SK-N-SH (cell line): ENCODE results near the gene FLAD1. TPM values are rescaled to one million over a fixed set of nuclear protein-coding genes. Genes with fewer than 3 reads are reported as not detected.

Source experiments
- CTCF ChIA-PET: fragments of 300-600, 350-600 bp; formaldehyde crosslinking; extraction: SDS; loops from one replicate; lab custom pipeline; 2021; lab: Yijun Ruan, JAX
- POLR2A ChIA-PET: fragments of 350-600 bp; sonication (Branson Sonifier 250); formaldehyde crosslinking; extraction: SDS; loops from one replicate; lab custom pipeline; 2020; ENCODE audit warnings: antibody characterized with exemption, inconsistent platforms; lab: Yijun Ruan, JAX
- DNase-seq: peaks from one replicate; pipeline ENCODE4 v3.0.0; 2012
- H2AFZ ChIP-seq: fragments of 200-600 bp; sonication (generic); 2 replicates; pipeline ENCODE4 v1.8.1; 2016; ENCODE audit warnings: antibody characterized with exemption, mild to moderate bottlenecking, low read depth
- H3F3A ChIP-seq: fragments of 200-600 bp; sonication (generic); replicated peaks from 2 replicates; pipeline ENCODE3; 2016; ENCODE audit warnings: antibody characterized with exemption, mild to moderate bottlenecking; ENCODE audit not compliant: insufficient read depth
- H3K27ac ChIP-seq, 2 experiments: fragments of 200-500 bp in 1 of 2; fragments of 200-600 bp in 1 of 2; sonication (Bioruptor generic) in 1 of 2; sonication (generic), shearing (Covaris generic) in 1 of 2; 2 replicates each; pipeline versions ENCODE4 v1.5.1 to v1.6.1; 2014 to 2016; ENCODE audit warnings: low read depth in 2 of 2, inconsistent platforms in 1 of 2, low read length in 1 of 2, mild to moderate bottlenecking in 1 of 2, mixed read lengths in 1 of 2
- H3K27me3 ChIP-seq: fragments of 200-600 bp; sonication (generic), shearing (Covaris generic); 2 replicates; pipeline ENCODE4 v1.6.1; 2016; ENCODE audit warnings: mixed run types; ENCODE audit not compliant: insufficient read depth
- H3K36me3 ChIP-seq, 2 experiments: fragments of 200-500 bp in 1 of 2; fragments of 200-600 bp in 1 of 2; sonication (Bioruptor generic) in 1 of 2; sonication (generic) in 1 of 2; replicated peaks in 1 of 2; 2 replicates each; pipeline versions ENCODE3 to v1.5.1; 2014 to 2016; ENCODE audit warnings: low read length in 1 of 2, mild to moderate bottlenecking in 1 of 2; ENCODE audit not compliant: insufficient read depth in 2 of 2, control insufficient read depth in 1 of 2
- H3K4me1 ChIP-seq, 2 experiments: fragments of 200-500 bp in 1 of 2; fragments of 200-600 bp in 1 of 2; sonication (Bioruptor generic) in 1 of 2; sonication (generic), shearing (Covaris generic) in 1 of 2; 2 replicates each; pipeline versions ENCODE4 v1.5.1 to v1.6.1; 2014 to 2016; ENCODE audit warnings: low read depth in 1 of 2, low read length in 1 of 2, mixed run types in 1 of 2; ENCODE audit not compliant: insufficient read depth in 2 of 2, control insufficient read depth in 1 of 2
- H3K4me2 ChIP-seq: fragments of 200-600 bp; sonication (generic), shearing (Covaris generic); 2 replicates; pipeline ENCODE4 v1.6.1; 2017; ENCODE audit warnings: mixed run types
- H3K4me3 ChIP-seq, 2 experiments: fragments of 200-500 bp in 1 of 2; fragments of 200-600 bp in 1 of 2; sonication (Bioruptor generic) in 1 of 2; sonication (generic), shearing (Covaris generic) in 1 of 2; 2 replicates each; pipeline versions ENCODE4 v1.5.1 to v1.8.1; 2014 to 2016; ENCODE audit warnings: low read depth in 2 of 2, inconsistent platforms in 1 of 2, low read length in 1 of 2, mild to moderate bottlenecking in 1 of 2, mixed read lengths in 1 of 2, moderate library complexity in 1 of 2
- H3K79me2 ChIP-seq: fragments of 200-600 bp; sonication (generic); 2 replicates; pipeline ENCODE4 v1.8.1; 2017; ENCODE audit warnings: mild to moderate bottlenecking; ENCODE audit not compliant: insufficient read depth
- H3K9ac ChIP-seq: fragments of 200-600 bp; sonication (generic); 2 replicates; pipeline ENCODE4 v1.6.1; 2017; ENCODE audit warnings: mixed run types
- H3K9me2 ChIP-seq: fragments of 200-600 bp; sonication (generic); 2 replicates; pipeline ENCODE4 v1.6.1; 2017; ENCODE audit warnings: mixed run types
- H3K9me3 ChIP-seq: fragments of 200-600 bp; sonication (generic); 2 replicates; pipeline ENCODE4 v1.6.1; 2017; ENCODE audit warnings: mixed run types, mild to moderate bottlenecking, moderate library complexity
- H4K20me1 ChIP-seq: fragments of 200-600 bp; sonication (generic); 2 replicates; pipeline ENCODE4 v1.6.1; 2017; ENCODE audit warnings: mild to moderate bottlenecking, mixed run types; ENCODE audit not compliant: insufficient read depth
- CHD2 ChIP-seq: fragments of 150-350 bp; IDR thresholded peaks from 2 replicates; pipeline ENCODE4 v1.6.1; 2018; ENCODE audit warnings: low read length; ENCODE audit not compliant: partially characterized antibody
- CTCF ChIP-seq: fragments of 200-600 bp; sonication (generic); IDR thresholded peaks from 2 replicates; pipeline ENCODE4 v1.6.1; 2017; ENCODE audit warnings: antibody characterized with exemption, mild to moderate bottlenecking, moderate library complexity
- FOXM1 ChIP-seq: IDR thresholded peaks from 2 replicates; pipeline ENCODE4 v1.4.0; 2012; ENCODE audit warnings: low read depth, mild to moderate bottlenecking
- GABPA ChIP-seq: IDR thresholded peaks from 2 replicates; pipeline ENCODE4 v1.4.0; 2012; ENCODE audit warnings: low read depth, mild to moderate bottlenecking
- JUND ChIP-seq: IDR thresholded peaks from 2 replicates; pipeline ENCODE4 v1.4.0; 2012
- MAX ChIP-seq: IDR thresholded peaks from 2 replicates; pipeline ENCODE4 v1.4.0; 2012; ENCODE audit warnings: low read depth
- MEF2A ChIP-seq: IDR thresholded peaks from 2 replicates; pipeline ENCODE4 v1.4.0; 2012; ENCODE audit warnings: low read depth, borderline replicate concordance
- NFIC ChIP-seq: IDR thresholded peaks from 2 replicates; pipeline ENCODE4 v1.4.0; 2012; ENCODE audit warnings: borderline replicate concordance
- NRF1 ChIP-seq: IDR thresholded peaks from 2 replicates; pipeline ENCODE4 v1.6.1; 2012; ENCODE audit warnings: low read depth, mild to moderate bottlenecking, low read length
- RAD21 ChIP-seq: IDR thresholded peaks from 2 replicates; pipeline ENCODE4 v1.6.1; 2012; ENCODE audit warnings: mild to moderate bottlenecking, low read length
- REST ChIP-seq: IDR thresholded peaks from 2 replicates; pipeline ENCODE4 v1.6.1; 2012; ENCODE audit warnings: mild to moderate bottlenecking, low read depth, low read length, moderate library complexity
- SMC3 ChIP-seq: IDR thresholded peaks from 2 replicates; pipeline ENCODE4 v1.6.1; 2012; ENCODE audit warnings: low read depth, low read length, improper control_type of control experiment
- TCF12 ChIP-seq: IDR thresholded peaks from 2 replicates; pipeline ENCODE4 v1.4.0; 2012
- YY1 ChIP-seq: IDR thresholded peaks from 2 replicates; pipeline ENCODE4 v1.4.0; 2012; ENCODE audit warnings: low read depth, mild to moderate bottlenecking
- WGBS: methylation state at CpG from one replicate; pipeline ENCODE4 v1.1.6; 2017; ENCODE audit warnings: low lambda C conversion rate; 5-methylcytosine and 5-hydroxymethylcytosine counted together
- polyA plus RNA-seq, 3 experiments: library from polyadenylated mRNA; depleted of rRNA; stranded (reverse); fragments of >200 nt; gene quantifications; 2 replicates each; pipeline ENCODE4 v1.2.3, GENCODE V29; 2012
- TF ChIP-seq, protein P1 (sequence below): IDR thresholded peaks from 2 replicates; pipeline ENCODE4; 2012

FLAD1 gene
- polyA plus RNA-seq, 1 of the 3 experiments (the other 2 are of a cell fraction), result 50.8 TPM

DNA sequence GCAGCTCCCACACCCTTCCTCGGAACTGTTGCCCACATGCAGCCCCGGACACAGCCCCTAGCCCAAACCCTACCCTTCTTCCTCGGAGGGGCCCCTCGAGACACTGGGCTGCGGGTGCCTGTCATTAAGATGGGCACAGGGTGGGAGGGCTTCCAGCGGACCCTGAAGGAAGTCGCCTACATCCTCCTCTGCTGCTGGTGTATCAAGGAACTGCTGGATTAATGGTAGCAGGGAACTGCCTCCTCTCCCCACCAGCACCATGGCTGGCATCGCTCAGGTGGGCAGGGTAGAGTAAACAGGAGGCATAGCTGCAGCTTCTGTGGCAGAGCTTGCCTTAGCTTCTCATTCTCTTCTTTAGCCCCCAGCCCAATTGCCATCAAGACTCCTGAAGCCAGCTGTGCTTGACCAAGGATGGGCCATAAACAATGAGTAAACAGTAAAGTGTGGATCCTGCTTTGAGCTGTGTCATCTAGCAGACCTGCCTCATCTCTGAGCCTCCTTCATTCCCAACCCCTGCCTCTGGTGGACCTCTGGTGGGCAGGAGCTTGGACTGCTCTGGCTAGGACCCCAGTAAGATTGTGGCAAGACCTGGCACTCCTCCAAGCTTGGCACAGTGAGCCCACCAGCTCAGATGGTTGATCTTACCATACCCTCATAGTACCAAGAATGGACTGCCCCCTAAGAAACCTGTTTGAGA, 10.6 kb downstream of the FLAD1 start, which contains the start of gene LENEP:
Gene LENEP, plus strand, starts transcription at position 15 of the 697 bp plus-strand sequence. Its CDS starts 22 bp downstream, at position 37.
- no peaks in the 10 kb centered on the region for H3K9me2 ChIP-seq
- H3K4me2 ChIP-seq, result no peak within 1 kb of the TSS
- no peak within 1 kb of the TSS for H3K9ac ChIP-seq
- WGBS, result 67% methylated on average over 3 of the region's 8 CpGs
- peaks cover 16 to 19% of the 10 kb centered on the region in 2 experiments for H3K36me3 ChIP-seq
- no peak for TF ChIP-seq NFIC
- TF ChIP-seq GABPA, result no peak
- TF ChIP-seq RAD21, result no peak
- TF ChIP-seq JUND, result no peak
- TF ChIP-seq CHD2, result no peak
- no peak for TF ChIP-seq MEF2A
- TF ChIP-seq MAX, result no peak
- no peak for TF ChIP-seq NRF1
- no peak for TF ChIP-seq TCF12
- TF ChIP-seq CTCF, result no peak
- TF ChIP-seq SMC3, result no peak
- no peak for TF ChIP-seq YY1
- no peak for TF ChIP-seq REST
- no peak for TF ChIP-seq FOXM1
- TF ChIP-seq, protein P1, sequence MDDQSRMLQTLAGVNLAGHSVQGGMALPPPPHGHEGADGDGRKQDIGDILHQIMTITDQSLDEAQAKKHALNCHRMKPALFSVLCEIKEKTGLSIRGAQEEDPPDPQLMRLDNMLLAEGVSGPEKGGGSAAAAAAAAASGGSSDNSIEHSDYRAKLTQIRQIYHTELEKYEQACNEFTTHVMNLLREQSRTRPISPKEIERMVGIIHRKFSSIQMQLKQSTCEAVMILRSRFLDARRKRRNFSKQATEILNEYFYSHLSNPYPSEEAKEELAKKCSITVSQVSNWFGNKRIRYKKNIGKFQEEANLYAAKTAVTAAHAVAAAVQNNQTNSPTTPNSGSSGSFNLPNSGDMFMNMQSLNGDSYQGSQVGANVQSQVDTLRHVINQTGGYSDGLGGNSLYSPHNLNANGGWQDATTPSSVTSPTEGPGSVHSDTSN, result no peak
- H3K4me3 ChIP-seq, result no peak within 1 kb of the TSS
- H3K79me2 ChIP-seq, result peaks cover 5% of the 10 kb centered on the region; the same call in 1 of the 2 replicates
- POLR2A ChIA-PET, result interaction anchor here (0.7 to 3.9 kb wide), 10 partner anchors 10 to 513 kb away, joined by 3 to 22 read pairs (median 4); partner anchors contain the start of genes ADAM15, CKS1B, FLAD1 and PBXIP1
- no peak within 1 kb of the TSS for H2AFZ ChIP-seq
- H4K20me1 ChIP-seq, result no peaks in the 10 kb centered on the region
- no peaks in the 10 kb centered on the region for H3K27me3 ChIP-seq
- peak within 1 kb of the TSS; percentile 14 to 43; a peak in 2 of 4 replicates for H3K27ac ChIP-seq
- peak; percentile 9 for DNase-seq
- H3K9me3 ChIP-seq, result no peaks in the 10 kb centered on the region
- CTCF ChIA-PET, result interaction anchor here (0.8 to 14.0 kb wide), 15 partner anchors 10 to 179 kb away, joined by 3 to 640 read pairs (median 4); partner anchors contain the start of genes ADAM15, CKS1B, FLAD1 and KRTCAP2
- peaks cover 4% of the 10 kb centered on the region for H3F3A ChIP-seq
- H3K4me1 ChIP-seq, result peaks cover 3 to 23% of the 10 kb centered on the region in 2 experiments
